Astrocyte (in vitro differentiated cells and primary cell): ENCODE measurements around the gene CD3E.

Experiments used
- CTCF ChIP-seq: IDR thresholded peaks from 2 replicates; pipeline ENCODE4 v1.5.1; 2011; ENCODE audit warnings: low read depth, mild to moderate bottlenecking, inconsistent platforms, low read length, moderate library complexity; ENCODE audit not compliant: insufficient read depth
- EZH2 ChIP-seq: IDR thresholded peaks from 2 replicates; pipeline ENCODE4 v1.6.1; 2012; ENCODE audit warnings: mild to moderate bottlenecking, low read length, inconsistent platforms; ENCODE audit not compliant: insufficient read depth

GRCh38 chr11:118341261-118341660 lies 36.7 kb downstream of the CD3E start:
- TF ChIP-seq CTCF (no peak), EZH2 (no peak)
